HG03432 (cell line): Measurements from ENCODE around the gene PER2.
"Not testable (repeated sequence)": the region's sequence is repeated elsewhere in the genome, so short reads cannot be mapped to it uniquely, and the experiment has no call there.

ENCODE experiments used
- ATAC-seq: cut with Tn5 transposase; IDR thresholded peaks from one replicate; pipeline ENCODE4 v1.9.1; 2021; ENCODE audit warnings: mild to moderate bottlenecking, moderate library complexity; ENCODE audit not compliant: unreplicated experiment

Gene PER2

GRCh38 chr2:238313289-238313990 is 25.0 kb upstream of the PER2 start:
- ATAC-seq, result no peak

DNA sequence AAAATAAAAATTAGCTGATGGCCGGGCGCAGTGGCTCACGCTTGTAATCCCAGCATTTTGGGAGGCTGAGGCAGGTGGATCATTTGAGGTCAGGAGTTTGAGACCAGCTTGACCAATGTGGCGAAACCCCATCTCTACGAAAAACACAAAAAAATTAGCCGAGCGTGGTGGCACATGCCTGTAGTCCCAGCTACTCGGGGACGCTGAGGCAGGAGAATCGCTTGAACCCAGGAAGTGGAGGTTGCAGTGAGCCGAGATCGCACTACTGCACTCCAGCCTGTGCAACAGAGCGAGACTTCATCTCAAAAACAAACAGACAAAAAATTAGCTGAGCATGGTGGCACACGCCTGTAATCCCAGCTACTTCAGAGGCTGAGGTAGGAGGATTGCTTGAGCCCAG is 22.3 kb upstream of the PER2 start:
- ATAC-seq, result not testable (repeated sequence)

DNA sequence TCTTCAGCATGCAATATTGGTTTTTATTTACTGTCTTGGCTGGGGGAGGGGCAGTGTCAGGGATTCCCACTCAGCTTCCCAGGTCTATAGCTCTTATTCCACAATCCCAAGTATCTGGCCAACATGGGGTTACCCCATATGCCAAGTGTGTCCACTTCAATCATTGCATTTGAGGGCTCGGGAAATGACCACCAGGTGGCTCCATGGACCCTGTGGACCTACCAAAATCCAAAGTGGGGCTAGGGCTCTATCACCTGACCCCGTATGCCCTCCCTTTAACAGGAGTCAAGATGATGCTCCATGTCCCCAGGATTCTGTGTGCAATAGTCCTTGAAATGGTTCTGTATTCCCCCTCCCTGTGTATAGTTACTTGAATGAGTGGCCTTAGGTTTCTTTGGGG is 19.8 kb upstream of the PER2 start:
- ATAC-seq, result no peak

DNA sequence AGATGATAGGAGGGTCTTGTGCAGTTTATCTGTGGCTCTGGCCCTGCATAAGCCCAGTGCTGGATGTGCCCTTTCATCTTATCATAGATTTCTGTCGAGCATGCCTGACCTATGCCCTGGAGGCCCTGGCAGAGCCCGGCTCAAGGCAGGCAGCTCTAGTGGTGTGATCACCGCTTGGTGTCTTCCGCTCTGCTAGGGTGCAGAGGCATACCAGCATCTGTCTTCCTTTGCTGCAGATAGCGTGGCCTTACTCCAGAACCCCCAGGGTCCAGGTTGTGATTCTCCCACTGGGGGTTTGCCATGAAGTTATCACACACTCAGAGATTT is 18.2 kb upstream of the PER2 start:
- no peak for ATAC-seq

DNA sequence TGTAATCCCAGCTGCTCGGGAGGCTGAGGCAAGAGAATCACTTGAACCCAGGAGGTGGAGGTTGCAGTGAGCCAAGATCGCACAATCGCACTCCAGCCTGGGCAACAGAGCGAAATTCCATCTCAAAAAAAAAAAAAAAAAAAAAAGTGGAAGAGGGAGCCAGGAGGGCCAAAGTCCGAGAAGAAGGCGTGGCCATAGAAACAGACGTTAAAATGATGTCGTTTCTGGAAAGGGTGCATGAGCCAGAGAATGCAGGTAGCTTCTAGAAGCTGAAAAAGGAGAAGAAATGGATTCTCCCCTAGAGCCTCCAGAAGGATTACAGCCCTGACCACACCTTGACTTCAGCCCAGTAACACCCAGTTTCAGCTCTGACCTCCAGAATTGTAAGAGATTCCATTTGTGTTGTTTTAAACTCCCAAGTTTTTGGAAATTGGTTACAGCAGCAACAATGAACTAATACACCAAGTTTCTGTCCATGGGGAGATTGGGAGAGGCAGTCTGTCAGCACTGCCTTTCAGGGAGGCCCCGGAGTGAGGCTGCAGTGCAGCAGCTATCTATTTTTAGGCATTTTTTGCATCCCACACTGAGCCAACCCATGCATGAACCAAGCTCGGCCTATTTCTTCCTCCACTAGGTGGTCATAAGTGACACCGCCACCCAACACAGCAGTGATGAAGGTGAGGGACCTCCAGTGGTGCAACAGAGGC is 17.7 kb upstream of the PER2 start:
- no peak for ATAC-seq

DNA sequence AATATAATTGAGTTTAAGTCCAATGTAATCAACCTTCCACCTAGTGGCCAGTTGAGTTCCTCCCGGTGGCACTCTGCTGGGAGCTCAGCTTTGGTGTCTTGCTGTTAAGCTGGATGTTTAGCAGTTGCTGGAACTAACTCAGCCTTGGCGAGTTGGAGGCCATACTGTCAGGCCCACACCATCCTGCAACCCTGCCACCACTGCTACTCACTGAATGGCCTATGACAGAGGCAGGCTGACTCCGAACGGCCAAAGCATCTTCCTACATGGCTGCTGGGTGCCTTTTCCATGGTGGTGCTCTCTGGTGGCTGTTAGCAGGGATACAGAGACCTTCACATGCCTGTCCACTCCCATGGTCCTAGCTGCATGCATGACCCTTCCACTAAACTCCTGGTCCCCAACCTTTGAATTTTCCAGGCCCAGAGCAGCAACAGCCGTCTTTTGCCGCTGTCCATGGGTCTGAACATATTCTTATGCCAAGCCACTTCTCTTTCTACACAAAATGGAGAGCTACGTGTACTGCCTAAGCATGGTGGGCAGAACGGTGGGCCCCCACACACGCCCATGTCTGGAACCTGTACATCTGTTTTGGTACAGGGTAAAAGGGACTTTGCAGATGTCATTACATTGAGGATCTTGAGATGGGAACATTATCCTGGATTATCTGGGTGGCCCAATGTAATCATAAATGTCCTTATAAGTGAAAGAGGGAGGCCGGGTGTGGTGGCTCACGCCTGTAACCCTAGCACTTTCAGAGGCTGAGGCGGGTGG is 16.9 kb upstream of the PER2 start:
- ATAC-seq, result no peak

GRCh38 chr2:238304116-238304515 is 15.7 kb upstream of the PER2 start:
- no peak for ATAC-seq

DNA sequence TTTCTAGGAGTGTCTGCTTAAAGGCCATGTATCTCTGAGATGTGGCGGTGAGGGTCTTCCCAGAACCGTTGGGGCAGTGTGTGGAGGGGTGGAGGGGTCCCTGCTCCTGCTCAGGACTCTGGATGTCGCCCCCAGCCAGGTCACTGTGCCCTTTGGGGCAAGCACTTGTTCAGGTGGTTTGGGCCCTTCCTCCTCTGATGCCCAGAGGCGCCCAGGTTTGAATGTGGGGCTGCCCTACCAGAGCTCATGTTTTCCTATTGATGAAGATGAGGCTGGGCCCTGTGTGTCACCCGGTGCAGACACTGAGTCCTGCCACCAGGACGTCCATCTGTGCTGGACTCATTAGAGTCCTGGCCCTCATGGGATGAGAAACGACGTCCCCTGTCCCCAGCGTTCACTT is 14.3 kb upstream of the PER2 start:
- no peak for ATAC-seq

DNA sequence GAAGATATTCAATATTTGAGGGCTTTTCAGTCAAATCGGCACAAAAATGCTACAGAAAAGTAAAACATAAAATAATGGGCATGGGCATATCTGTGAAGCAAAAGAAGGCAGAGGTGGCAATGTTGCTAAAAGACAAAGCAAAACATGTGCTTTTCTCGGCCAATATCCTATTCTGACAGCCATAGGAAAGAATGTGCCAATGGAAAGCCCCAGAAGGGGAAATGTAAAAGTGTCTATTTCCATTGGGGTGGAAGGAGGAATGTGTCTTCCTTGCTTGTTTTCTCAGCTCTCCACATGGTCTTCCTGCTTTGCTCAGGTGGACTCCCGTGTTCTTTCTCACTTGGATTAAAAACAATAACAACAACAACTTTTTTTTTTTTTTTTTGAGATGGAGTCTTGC is 13.7 kb upstream of the PER2 start:
- ATAC-seq, result no peak

DNA sequence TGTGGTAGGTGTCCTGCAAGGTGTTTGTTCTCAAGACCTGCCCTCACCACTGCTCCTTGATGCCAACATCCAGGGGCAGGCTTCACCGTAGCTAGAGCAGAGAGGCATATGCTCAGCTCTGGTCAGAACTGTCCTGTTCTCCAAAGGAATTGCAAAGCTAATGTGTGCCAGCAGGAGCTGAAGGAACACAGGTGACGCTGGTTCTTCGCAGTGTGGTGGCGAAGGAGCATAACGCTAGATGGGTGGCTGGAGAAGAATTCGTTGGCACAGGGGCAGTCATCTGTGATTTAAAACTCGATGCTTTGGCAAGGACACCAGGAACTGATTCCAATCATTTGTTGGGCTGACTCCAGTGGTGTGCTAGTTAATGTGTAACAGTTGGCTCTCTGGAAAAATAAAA is 11.4 kb upstream of the PER2 start:
- ATAC-seq, result no peak

DNA sequence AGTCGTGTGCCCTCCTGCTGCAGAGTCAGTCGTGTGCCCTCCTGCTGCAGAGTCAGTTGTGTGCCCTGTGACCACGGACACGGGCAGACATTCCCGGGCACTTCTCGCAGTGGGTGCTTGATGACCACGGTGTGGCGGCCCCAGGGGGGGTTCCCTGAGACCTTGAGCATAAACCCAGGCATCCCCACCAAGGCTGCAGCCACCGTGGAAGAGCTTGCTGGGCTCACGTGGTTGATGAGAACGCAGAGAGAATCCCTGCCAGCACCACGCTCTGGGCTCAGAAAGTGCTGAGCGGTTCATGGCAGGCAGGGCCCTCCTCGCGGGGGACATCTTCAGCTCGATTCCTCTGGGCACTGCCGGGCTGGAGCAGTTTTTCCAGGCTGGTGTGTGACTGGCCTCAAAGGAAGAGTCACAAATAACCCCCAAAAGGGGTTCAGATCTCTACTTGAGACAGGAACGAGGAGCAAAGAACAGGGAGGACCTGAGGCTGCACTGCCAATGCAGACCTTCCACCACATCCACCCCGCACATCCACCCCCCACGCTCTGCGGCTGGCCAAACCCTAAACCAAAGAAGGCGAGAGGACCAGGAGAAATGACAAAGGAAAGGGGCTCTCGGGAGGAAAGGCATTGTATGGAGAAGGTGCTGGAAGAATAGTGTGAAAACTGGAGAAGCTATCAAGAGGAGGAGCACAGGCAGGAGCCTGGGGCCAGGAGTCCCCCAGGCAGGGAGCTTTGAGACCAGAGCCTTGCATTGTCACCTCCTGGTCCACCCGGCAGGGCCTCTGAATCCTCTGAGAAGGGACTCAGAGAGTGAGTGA is 8.4 kb upstream of the PER2 start:
- no peak for ATAC-seq

DNA sequence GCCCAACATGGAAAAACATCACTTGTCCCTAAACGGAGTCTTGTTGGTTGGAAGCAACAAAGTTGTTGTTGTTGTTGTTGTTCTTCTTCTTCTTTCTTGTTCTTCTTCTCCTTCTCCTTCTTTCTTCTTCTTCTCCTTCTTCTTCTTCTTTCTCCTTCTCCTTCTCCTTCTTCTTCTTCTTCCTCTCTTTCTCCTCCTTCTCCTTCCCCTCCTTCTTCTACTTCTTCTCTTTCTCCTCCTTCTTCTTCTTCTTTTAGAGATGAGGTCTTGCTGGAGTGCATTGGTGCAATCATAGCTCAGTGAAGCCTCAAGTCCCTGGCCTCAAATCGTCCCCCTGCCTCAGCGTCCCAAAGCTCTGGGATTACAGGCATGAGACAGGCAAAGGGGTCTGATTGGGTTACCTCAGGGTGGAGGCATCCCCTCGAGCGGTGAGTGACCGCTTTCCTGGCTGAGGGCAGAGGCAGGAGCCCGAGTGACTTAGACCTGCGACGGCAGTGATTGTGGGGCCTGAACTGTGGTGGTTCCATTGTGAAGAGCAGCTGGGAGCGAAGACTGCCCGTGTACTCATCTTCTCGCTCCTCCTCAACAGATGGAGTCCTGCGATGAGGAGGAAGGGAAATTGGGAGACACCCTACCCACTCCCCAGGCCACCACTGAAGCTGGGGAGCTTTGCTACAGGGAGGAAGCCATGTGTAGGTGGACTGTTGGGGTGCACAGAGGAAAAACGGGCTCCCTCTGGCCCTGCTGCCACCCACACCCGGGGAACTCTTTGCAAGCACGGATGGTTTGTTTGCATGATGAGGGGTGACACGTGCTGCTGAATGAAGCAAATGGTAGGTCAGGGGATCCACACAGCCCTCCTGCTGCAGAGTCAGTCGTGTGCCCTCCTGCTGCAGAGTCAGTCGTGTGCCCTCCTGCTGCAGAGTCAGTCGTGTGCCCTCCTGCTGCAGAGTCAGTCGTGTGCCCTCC is 7.0 kb upstream of the PER2 start:
- no peak for ATAC-seq

DNA sequence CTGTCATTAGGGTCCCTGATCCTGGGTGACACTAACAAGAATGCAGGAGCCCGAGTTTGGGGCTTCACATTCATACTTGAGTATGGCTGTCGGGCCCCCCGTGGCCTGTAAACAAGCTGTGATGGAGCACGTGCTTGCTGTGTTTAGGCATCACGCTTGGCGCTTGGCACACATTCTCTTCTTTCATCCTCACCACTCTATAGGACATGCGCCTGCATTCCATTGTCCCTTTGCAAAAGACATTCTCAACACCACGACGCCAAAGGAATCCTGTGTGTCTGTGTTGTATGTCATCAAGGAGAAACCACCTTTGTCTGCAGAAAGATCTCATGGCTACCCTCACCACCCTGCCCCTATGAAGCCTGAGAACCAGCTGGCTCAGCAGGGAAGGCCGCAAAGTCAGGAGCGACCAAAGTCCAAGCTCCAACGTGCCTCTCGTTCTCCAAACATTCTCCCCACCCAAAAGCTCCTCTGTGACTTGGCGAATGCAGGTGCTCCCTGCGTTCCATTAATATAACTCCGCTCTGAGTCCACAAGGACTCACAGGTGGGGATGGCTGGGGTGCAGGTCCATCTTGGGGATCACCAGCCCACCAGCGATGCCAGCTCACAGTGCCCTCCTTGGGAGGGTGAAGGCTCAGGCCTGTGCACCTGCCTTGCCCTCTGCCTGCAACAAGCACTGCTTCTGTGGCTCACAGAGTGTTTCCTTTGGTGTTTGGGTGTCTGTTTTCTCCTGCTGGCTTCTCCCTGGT is 6.2 kb upstream of the PER2 start:
- ATAC-seq, result no peak

- no peak for ATAC-seq
Observed at GRCh38 chr2:238294046-238294392, 5.6 kb upstream of the PER2 start.

DNA sequence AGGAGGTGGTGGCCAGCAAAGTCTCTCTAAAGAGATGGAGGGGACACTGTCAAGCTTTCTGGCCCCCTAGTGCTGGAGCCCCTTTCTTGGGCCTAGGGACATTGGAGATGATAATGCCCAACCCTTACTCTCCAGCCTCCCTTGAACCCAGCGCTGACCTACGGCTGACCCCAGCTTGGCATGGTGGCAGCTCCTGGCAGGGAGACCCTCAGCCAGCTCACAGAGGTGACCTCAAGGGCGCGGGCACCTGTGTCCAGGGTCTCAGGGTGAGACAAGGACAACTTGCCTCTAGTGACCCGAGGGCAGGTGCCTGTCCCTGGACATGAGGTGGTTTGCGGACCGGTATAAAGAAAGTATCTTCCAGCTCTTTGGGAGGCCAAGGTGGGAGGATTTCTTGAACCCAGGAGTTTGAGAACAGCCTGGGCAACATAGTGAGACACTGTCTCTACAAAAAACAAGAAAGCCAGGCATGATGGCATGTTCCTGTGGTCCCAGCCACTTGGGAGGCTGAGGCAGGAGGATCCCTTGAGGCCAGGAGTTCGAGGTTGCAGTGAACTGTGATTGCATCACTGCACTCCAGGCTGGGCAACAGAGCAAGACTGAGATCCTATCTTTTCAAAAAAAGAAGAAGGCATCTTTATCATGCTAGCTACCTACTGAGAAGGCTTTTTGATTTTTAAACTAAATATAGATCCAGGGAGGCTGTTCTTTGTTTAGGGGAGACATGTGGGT is 3.3 kb upstream of the PER2 start:
- ATAC-seq, result no peak

DNA sequence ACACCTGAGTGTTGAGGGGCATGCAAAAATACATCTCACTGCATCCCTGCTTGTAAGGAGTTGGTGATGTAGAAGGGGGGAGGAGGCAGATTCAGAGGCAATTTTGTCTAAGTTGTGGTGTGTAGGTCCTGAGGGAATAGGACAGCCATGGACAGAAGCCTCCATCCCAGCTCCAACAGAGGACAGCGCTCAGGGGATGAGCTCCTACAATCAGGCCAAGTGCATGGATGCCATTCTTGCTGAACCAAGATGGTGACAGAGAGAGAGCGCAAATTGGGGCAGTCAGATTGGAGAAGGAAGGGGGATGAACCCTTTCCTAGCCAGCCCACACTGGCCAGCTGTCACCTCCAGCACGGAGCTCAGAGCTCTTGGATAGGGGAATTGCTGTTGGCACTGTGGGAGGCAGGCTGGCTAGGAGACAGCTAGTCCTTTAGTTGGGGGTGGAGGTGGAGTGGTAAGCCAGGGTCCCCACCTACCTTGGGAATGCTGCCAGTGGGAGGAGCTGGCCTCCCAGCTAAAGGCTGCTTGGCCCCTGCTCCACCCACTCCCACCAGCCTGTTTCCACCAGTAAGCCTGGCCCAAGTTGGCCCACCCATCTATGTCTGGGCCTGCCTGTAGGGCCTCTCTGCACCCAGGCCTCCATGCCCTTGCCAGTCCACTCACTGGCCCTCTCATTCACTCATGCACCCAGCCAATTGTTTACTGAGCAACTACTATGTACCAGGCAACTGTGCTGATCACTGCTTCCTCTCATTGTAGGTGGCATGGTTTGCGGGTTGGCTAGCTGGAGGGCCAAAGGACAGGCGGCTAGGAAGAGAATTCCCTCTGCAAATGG is 2.5 kb upstream of the PER2 start:
- no peak for ATAC-seq

GRCh38 chr2:238290091-238290509 is 1.7 kb upstream of the PER2 start:
- no peak for ATAC-seq

- no peak for ATAC-seq
Observed at GRCh38 chr2:238289574-238289973, 1.2 kb upstream of the PER2 start.
